ENCODE measurements around the gene MAP10. TPM values are rescaled to one million over a fixed set of nuclear protein-coding genes. Genes with fewer than 3 reads are reported as not detected.

Gene MAP10
- total and polyA plus RNA-seq, 12 donors = 0.67 to 7.2 (median 2.6) TPM

DNA sequence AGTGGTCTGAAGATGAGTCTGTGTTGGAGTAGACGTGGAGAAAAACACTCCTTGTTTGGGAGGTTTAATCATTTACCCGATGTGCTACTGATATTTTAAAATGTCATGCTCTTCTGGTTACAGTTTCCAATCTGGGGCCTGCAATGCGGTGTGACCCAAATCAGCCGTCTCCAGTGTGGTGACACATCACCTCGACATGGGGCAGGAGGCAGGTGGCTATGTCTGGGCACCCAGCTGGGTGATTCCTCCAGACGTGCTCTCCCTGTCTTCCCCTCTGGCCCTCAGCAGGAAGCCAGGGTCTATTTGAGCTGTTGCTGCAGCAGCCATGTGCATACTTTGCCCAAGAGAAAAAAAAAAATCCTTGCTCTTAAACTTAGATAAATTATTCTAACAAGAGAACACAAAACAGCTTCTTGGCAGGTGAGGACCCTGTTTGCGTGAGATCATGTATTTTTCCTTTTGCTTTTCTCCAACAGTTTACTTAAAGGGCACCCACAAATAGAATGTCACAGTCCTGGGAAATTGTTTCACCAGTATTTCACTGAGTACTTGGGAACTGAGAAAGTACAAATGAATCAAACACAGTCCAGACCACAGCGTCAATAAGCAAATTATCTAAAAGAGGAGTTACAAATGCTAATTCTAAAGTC lies 38.9 kb upstream of the MAP10 start:
- no peaks in the 10 kb centered on the region for H3K27me3 ChIP-seq
- intact Hi-C loops (cut with DNase I) = no loop called here
- H3K36me3 ChIP-seq (replicated peaks in 1 of 2) = no peaks in the 10 kb centered on the region
- H3K27ac ChIP-seq = peak overlapping the region in 2 of 5 donors; percentile 71 to 83
- no peak for DNase-seq
- H3K4me1 ChIP-seq (replicated peaks in 1 of 2) = peaks cover 0 to 22% of the 10 kb centered on the region in 2 donors
- no peak overlapping the region for H3K4me3 ChIP-seq
- TF ChIP-seq, protein P1, sequence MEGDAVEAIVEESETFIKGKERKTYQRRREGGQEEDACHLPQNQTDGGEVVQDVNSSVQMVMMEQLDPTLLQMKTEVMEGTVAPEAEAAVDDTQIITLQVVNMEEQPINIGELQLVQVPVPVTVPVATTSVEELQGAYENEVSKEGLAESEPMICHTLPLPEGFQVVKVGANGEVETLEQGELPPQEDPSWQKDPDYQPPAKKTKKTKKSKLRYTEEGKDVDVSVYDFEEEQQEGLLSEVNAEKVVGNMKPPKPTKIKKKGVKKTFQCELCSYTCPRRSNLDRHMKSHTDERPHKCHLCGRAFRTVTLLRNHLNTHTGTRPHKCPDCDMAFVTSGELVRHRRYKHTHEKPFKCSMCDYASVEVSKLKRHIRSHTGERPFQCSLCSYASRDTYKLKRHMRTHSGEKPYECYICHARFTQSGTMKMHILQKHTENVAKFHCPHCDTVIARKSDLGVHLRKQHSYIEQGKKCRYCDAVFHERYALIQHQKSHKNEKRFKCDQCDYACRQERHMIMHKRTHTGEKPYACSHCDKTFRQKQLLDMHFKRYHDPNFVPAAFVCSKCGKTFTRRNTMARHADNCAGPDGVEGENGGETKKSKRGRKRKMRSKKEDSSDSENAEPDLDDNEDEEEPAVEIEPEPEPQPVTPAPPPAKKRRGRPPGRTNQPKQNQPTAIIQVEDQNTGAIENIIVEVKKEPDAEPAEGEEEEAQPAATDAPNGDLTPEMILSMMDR (IDR thresholded peaks at IDR 0.05) = no peak
- TF ChIP-seq POLR2A (IDR thresholded peaks at IDR 0.05) = no peak
- 59 to 70% (median 64%) methylated on average over 6 to 8 of the region's 8 CpGs for WGBS, 4 donors
- H3K9me3 ChIP-seq (replicated peaks in 1 of 3) = no peaks in the 10 kb centered on the region

DNA sequence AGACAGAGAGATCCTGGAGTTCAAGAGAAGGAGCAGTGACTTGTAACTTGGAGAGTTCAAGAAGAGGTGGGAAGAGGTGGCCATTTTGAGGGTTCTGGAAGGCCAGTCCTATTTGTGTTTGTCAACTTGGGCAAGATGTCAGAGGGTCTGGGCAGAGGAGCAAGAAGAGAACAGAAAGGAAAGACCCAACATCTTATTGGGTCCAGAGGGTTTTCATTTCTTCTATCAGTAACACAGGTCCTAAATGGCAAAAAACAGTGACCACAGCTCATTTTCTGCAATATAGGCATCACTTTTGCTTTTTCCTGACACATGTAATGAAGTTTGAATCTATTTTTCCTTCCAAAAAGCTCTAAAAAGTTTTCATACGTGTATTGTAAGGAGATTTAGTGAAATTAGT lies 38.3 kb upstream of the MAP10 start:
- Histone ChIP-seq H3K27me3 (no peaks in the 10 kb centered on the region), H3K36me3 (replicated peaks in 1 of 2) (no peaks in the 10 kb centered on the region), H3K9me3 (replicated peaks in 1 of 3) (no peaks in the 10 kb centered on the region), H3K27ac (peak overlapping the region in 3 of 5 donors; percentile 30 to 83 (median 71)), H3K4me3 (no peak overlapping the region), H3K4me1 (replicated peaks in 1 of 2) (peaks cover 0 to 22% of the 10 kb centered on the region in 2 donors)
- WGBS, 4 donors = 48 to 61% (median 56%) methylated on average over 1 of the region's 1 CpG
- TF ChIP-seq, protein P1 (IDR thresholded peaks at IDR 0.05) = no peak
- DNase-seq = no peak
- intact Hi-C loops (cut with DNase I) = no loop called here

DNA sequence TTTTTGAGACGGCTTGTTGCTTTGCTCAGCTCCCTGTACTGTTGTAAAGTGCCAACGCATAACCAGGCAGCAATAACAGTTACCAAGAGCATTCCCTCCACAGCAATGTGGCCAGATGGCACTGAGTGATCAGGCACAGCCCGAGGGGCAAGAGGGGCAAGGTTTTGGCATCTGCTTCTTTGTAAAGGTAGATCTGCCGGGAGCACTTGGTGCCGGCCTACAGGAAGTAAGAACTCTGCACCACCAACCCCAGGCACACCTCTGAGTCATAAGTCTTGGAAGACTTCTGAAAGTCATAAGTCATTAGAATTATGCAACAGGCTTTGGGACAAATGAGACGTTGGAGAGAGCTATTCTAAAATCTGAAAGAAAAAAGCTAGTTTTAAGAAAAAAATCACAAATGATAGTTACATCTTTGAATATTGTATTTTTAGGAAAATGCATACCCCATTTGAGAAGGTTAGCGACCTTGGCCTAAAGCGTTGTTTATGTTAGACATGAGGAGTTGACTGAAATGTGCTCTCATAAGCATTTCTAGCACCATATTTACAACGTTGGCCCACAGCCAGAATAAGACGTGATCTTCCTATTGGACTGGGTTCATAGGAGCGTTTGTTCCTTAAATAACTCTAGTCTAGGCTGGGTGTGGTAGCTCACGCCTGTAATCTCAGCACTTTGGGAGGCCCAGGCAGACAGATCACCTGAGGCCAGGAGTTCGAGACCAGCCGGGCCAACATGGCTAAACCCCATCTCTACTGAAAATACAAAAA lies 37.7 kb upstream of the MAP10 start:
- TF ChIP-seq, protein P1 (IDR thresholded peaks at IDR 0.05) = no peak
- TF ChIP-seq POLR2A (IDR thresholded peaks at IDR 0.05) = no peak
- peak; percentile 59 to 83 (median 69) for DNase-seq

DNA sequence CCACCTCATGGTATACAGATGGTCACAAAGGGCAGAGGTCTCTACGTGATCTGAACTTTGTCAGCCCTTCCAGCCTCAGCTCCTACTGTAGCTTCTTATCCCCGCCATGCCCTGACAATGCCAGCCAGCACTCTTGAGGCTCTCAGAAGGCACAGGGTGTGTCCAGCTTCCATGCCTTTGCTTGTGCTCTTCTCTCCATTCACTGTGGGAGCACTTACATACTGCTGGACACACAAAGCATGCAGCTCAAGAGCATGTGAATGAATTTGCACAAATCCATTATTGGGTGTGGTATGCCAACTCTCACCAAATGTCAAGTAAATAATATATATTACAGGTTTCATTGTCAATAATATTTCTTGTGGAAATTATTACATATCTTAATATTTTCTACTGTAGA lies 36.4 kb upstream of the MAP10 start:
- no peak overlapping the region for H3K4me3 ChIP-seq
- 90 to 100% (median 94%) methylated on average over 1 to 2 of the region's 2 CpGs for WGBS, 4 donors
- no peak for TF ChIP-seq POLR2A (IDR thresholded peaks at IDR 0.05)
- TF ChIP-seq, protein P1 (IDR thresholded peaks at IDR 0.05) = no peak
- no peaks in the 10 kb centered on the region for H3K36me3 ChIP-seq (replicated peaks in 1 of 2)
- no peak overlapping the region for H3K27ac ChIP-seq
- peaks cover 0 to 22% of the 10 kb centered on the region in 2 donors for H3K4me1 ChIP-seq (replicated peaks in 1 of 2)
- intact Hi-C loops (cut with DNase I) = no loop called here
- H3K9me3 ChIP-seq (replicated peaks in 1 of 3) = no peaks in the 10 kb centered on the region
- no peaks in the 10 kb centered on the region for H3K27me3 ChIP-seq
- DNase-seq = no peak

More for the DNA sequence above, 37.7 kb upstream of the MAP10 start:
- intact Hi-C loops (cut with DNase I) = no loop called here
- 37 to 42% (median 38%) methylated on average over 14 of the region's 14 CpGs for WGBS, 4 donors
- H3K27me3 ChIP-seq = no peaks in the 10 kb centered on the region
- peak overlapping the region in 3 of 5 donors; percentile 30 to 83 (median 71) for H3K27ac ChIP-seq
- H3K9me3 ChIP-seq (replicated peaks in 1 of 3) = no peaks in the 10 kb centered on the region
- peaks cover 0 to 22% of the 10 kb centered on the region in 2 donors for H3K4me1 ChIP-seq (replicated peaks in 1 of 2)
- no peaks in the 10 kb centered on the region for H3K36me3 ChIP-seq (replicated peaks in 1 of 2)
- no peak overlapping the region for H3K4me3 ChIP-seq
